Lung microvascular endothelial cell (primary cell): ENCODE results near the gene ANKRD55. TPM values are rescaled to one million over a fixed set of nuclear protein-coding genes. Genes with fewer than 3 reads are reported as not detected.
A peak's percentile ranks its signal among the peaks of the same experiment; 100 is the strongest.
"Not testable (repeated sequence)": the region's sequence is repeated elsewhere in the genome, so short reads cannot be mapped to it uniquely, and the experiment has no call there.

Experiments
- DNase-seq, 2 donors: peaks; one replicate each; pipeline versions ENCODE4 v3.0.0 to v3.0.0-alpha.2; 2010; ENCODE audit warnings: low read depth in 2 of 2
- total RNA-seq: library from RNA; depleted of rRNA; stranded (reverse); fragments of >200 nt; gene quantifications from 2 replicates; pipeline ENCODE4 v1.2.1, GENCODE V29; 2014

ANKRD55 gene
- total RNA-seq, 1 donor from 2014 or later, result 1.2 TPM

GRCh38 chr5:56253924-56254323 lies 20.8 kb upstream of the ANKRD55 start:
- no peak for DNase-seq

- DNase-seq, result peak in 1 of 2 donors; percentile 47
These were observed 20.0 kb upstream of the ANKRD55 start for GRCh38 chr5:56253126-56253525.

DNA sequence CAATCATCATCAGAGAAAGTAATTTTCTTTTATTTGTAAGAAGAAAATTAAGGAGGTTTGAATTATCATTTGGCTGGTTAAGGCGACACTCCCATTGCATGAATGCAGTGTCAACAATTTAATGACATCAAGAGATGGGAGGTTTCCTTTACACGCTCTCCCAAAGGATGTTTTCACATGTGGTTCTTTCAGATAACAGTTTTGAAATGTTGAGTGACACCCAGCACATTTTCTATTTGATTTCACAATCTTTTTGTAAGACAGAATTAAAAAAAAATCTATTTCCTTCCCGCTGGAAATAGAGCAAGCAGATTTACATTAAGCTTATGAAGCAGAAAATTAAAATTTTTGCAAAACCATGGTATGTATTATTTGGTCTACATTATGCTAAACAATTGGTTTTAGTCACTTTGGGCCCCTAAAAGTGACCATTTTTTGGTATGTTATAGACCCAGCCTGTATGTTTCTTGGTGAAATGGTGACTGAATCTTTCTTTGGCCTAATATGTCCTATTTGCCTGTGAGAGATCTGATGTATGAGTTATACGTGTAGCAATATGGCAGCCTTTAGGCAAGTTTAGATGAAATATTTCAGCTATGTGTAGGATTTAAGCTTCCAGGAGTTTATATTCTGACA lies 18.9 kb upstream of the ANKRD55 start:
- peak; percentile 29 to 95 for DNase-seq

GRCh38 chr5:56251440-56251839 lies 18.3 kb upstream of the ANKRD55 start:
- DNase-seq, result peak in 1 of 2 donors; percentile 15

DNA sequence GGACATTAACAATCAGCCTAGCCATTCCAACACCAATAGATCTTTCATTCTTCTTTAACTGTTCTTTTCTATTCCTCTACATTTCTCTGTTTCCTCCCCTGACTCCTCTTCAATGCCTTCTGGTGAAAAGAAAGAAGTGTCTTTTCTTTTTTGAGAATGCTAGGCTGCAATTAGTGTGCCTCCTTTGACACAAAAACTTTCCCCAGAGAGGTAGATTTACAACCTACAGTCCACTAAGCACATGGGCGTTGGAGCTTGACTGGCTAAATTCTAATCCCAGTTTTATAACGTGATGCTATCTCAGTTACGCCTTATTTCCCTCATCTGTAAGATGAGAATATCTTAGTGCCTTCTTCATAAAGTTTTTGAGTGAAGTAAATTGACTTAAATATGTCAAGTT lies 16.9 kb upstream of the ANKRD55 start:
- DNase-seq, result no peak

GRCh38 chr5:56249085-56249484 lies 16.0 kb upstream of the ANKRD55 start:
- DNase-seq, result not testable (repeated sequence)

- no peak for DNase-seq
These were observed 14.5 kb upstream of the ANKRD55 start for GRCh38 chr5:56247592-56247991.

- no peak for DNase-seq
These were observed 13.6 kb upstream of the ANKRD55 start for GRCh38 chr5:56246769-56247168.

DNA sequence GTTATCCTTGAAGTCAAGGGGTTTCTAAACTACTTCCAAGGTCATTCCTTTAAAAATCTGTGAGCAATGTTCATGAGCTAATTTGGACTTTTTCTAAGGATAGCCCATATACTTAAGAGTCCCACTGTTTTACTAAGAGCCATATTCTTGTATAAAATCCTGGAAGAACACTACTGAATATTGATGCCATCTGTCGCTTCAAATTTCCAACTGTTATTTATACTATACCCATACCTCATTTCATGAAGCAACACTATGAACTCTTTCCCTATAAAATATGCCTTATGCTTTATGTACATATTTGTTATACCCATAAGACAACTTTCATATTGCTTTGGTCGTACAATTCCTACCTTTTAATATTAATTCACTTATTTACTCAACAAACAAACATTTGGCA lies 12.4 kb upstream of the ANKRD55 start:
- DNase-seq, result no peak

DNA sequence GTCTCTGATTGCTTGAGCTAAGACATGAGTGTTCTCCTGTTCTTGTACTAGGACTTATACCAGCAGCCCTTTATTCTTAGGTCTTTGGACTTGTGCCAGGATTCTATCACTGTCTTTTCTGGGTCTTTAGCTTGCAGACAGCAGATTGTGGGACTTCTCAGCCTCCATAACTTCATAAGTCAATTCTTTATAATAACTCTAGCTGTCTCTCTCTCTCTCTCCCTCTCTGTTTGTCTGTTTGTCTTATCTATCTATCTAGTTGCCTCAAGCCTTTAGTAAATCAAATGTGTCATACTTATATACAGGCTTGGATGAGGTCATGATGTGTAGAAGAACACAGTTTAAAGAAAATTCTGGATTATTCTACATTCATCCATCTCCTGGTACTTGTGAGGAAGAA lies 11.5 kb upstream of the ANKRD55 start:
- peak in 1 of 2 donors; percentile 3 for DNase-seq

DNA sequence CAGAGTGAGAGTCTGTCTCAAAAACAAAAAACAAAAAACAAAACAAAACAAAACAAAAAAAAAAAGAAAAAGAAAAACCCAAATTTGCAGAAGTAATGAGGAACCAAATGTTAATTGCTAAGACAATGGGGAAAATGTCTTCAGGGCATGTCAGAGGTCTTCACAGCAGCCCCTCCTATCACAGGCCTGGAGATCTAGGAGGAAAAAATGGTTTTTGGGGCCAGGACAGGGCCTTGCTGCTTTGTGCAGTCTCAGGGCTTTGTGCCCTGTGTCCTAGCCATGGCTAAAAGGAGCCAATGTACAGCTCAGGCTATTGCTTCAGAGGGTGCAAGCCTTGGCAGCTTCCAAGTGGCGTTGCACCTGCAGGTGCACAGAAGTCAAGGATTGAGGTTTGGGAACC lies 9.1 kb upstream of the ANKRD55 start:
- DNase-seq, result not testable (repeated sequence)

DNA sequence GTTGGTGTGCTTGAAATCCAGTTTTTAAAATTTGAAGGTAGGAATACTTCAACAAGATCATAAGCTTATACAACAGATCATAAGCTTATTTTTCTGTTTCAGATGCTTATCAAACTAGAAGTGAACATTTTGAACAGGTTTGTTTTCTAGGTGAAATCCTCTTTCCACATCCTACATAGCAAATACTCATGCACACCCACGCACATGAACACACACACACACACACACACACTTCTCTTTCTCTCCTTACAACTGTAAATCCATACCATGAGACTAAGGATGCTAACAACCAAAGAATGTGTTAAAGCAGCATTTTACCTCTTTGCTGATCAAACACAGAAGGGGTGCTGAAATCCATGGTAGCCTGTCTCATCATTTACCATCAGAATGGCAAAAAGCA lies 592 bp downstream of the ANKRD55 start:
- DNase-seq, result no peak

DNA sequence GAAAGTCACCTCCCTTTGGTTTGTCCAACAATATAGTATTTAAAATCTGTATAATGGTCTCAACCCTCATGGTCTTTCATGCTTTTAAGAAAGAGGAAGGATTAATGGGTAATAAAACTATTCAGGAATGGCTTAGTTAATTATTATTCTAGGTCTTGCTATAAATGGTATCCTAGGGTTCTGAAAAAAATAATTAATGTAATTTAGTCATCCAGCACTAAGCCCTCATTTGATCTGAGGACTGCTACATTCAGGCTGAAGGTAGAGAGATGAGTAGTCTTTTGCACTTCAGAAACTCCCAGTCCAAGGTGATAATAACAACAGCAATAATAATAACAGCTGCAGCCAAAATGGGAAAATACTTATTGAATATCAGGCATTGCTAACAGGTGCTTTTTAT lies 2.6 kb downstream of the ANKRD55 start:
- no peak for DNase-seq

DNA sequence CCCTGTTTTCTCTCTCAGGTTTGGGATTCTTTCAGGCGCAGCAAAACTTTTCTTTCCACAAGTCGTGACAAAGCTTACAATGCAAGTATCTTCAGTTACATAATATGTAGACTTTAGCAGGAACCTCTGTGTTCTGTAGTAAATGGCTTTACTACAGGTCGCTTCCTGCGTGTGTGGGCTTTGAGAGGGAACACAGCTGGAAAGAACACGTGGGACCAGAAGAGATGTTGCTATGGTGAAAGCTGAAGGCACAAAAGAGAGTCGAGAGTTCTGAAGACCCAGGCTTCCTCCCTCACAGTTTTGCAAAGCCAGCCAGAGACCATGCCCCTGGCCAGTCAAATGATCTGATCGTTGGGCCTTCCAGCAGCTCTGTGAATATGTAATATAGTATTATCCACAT lies 4.0 kb downstream of the ANKRD55 start:
- no peak for DNase-seq

- DNase-seq, result no peak
These were observed 4.5 kb downstream of the ANKRD55 start for GRCh38 chr5:56228631-56229030.

DNA sequence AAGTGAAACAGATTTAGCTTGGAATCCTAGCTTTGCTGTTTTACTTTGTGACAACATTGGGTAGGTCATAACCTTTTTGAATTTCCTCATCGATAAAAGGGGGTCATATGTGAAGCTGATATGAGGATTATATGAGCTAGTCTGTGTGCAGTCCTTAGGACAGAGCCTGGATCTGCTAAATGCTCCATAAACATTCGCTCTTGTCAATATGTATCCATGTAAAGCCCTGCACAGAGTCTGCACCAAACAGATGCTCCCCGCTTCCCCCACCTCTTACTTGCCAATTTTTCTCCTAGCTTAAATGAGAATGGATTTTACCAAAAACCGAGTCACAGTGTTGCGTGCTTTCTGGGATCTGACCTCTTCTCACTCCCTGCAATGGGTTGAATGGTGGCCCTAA lies 5.4 kb downstream of the ANKRD55 start:
- no peak for DNase-seq

DNA sequence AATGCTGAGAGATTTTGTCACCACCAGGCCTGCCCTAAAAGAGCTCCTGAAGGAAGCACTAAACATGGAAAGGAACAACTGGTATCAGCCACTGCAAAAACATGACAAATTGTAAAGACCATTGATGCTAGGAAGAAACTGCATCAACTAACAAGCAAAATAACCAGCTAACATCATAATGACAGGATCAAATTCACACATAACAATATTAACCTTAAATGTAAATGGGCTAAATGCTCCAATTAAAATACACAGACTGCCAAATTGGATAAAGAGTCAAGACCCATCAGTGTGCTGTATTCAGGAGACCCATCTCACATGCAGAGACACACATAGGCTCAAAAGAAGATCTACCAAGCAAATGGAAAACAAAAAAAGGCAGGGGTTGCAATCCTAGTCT lies 9.8 kb downstream of the ANKRD55 start:
- DNase-seq, result not testable (repeated sequence)

GRCh38 chr5:56221601-56222000 lies 11.5 kb downstream of the ANKRD55 start:
- not testable (repeated sequence) for DNase-seq

DNA sequence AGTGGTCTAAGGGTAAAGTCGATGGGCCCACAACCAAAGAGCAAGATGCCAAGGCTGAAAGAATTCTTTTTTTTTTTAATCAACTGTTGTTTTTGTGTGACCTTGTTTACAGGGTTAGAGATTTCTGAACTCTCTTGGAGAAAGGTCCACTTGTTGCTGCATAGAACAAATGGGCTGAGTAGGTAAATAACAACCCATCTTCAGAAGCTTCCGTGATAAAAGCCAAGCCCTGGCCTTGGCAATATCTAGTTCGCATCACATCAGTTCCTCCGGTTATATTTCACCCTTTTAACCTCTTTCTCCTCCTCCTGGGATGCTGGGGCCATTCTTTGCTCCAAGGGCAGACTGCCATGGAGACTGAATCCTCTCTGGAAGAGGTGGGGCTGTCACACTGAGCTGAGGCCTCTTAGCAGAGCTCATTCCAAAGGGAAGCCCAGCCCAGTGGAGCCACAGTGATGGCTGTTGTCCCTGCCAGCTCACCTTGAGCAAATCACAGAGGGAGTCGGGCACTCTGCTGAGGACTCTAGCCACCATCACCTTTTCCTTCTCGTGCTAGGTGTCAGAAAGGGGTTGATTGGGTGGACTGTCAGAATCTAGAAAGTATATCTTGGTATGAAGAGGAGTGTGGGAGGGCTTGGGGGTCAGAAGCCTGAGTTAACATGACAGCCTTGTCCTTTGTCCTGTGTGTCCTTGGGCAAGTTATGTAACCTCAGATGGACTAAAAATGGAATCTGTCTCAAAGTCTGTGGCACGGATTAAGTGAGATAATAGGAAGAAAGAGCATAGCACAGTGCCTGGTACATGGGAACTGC lies 17.9 kb downstream of the ANKRD55 start:
- DNase-seq, result no peak

GRCh38 chr5:56213886-56214535 lies 19.1 kb downstream of the ANKRD55 start:
- DNase-seq, result peak in 1 of 2 donors; percentile 57

DNA sequence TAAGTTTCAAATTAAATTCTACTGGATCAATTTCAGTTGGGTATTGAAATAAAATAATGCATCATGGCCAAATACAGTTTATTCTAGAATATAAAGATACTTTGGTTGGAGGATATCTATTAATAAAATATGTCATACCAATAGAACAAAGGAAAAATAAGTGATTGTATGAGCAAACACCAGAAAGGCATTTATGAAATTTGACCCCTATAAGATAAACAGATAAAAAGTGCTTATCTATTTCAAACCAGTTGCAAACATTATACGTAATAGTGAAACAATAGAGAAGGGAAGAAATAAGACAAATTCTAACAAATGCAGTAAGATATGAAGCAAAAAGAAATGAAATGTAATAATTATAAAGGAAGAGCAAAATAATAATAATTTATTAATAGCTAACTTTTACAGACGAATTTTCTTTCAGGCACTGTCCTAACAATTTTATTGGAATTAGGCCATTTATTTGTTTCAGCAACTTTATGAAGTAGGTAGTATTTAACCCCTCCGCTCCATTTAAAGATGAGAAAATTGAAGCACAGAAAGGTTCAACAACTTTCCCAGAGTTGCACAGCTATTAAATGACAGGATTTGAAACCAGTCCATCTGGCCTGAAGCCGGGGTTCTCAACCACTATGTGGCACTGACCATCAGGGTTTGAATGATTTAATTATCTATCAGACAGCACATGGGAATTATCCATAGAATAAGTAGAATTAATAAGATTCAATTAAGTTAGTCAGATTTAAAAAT lies 20.8 kb downstream of the ANKRD55 start:
- DNase-seq, result peak; percentile 37 to 70
